ENCODE data around the gene MGAT1.

MGAT1 gene

DNA sequence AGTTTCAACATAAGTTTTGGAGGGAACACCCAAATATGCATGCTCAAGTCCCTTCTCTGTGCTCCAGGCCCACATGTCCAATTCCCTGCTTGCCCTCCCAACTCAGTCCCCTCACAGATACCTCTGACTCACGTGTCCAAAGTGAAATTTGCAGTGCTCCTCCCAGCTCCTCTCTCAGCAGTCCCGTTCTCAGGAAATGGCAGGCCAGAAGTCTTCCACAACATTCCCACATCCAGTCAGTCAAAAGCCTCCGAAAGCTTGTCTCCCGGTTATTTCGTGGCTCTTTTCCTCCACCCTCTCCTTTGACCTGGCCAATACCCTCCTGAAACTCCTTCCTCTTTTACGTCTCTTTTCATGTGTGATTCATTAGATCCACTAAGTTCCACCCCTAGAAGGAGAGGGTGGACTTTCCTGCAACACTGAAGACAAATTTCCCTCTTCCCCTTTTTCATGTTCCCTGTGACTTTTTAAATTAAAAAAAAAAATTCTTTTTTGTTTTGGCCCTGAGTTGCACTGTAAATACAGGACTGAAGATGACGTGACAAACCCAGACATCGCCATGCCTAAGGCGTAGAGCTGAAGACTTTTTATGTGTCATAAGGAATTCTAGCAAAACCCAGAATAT, 12.8 kb upstream of the MGAT1 start:
- no peaks in the 10 kb centered on the region for H3K36me3 ChIP-seq (ENCODE audit: control insufficient read depth in 2 of 2, insufficient read depth in 2 of 2, low read length in 2 of 2)
- H3K4me1 ChIP-seq (ENCODE audit: control insufficient read depth in 2 of 2, insufficient read depth in 2 of 2, low read length in 2 of 2), result peaks cover 13 to 17% of the 10 kb centered on the region in 2 donors
- H3K9me3 ChIP-seq (ENCODE audit: control insufficient read depth in 2 of 2, low read length in 2 of 2), result no peaks in the 10 kb centered on the region
- peak overlapping the region; percentile 55 to 68 for H3K27ac ChIP-seq (ENCODE audit: low read depth in 2 of 2, low read length in 2 of 2)
- H3K27me3 ChIP-seq (ENCODE audit: control insufficient read depth in 2 of 2, insufficient read depth in 2 of 2, low read length in 2 of 2), result no peaks in the 10 kb centered on the region
- peak overlapping the region in 1 of 2 donors; percentile 59 for H3K4me3 ChIP-seq (ENCODE audit: low read length in 2 of 2)
- H3K9ac ChIP-seq (ENCODE audit: low read depth in 1 of 2, low read length in 2 of 2), result peak overlapping the region; percentile 28 to 32

DNA sequence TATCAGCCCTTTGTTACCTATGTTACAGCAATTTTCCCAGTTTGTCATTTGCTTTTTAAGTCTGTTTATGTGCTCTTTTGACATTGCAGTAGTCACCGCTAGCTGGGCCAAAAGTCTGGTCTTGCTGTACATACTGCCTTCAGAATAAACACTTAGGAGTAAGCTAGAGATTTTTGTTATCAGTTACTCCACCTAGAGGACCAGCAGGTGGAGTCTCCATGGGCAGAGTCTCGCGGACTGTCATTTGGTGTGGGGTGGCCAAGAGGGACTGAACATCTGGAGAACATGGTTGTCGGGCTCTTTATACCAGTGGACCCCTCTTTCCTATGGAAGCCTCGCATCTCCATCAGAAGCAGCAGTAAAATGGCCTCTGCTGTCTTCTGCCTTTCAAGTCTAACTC, 10.8 kb upstream of the MGAT1 start:
- Histone ChIP-seq H3K4me1 (ENCODE audit: control insufficient read depth in 2 of 2, insufficient read depth in 2 of 2, low read length in 2 of 2) (peaks cover 19 to 25% of the 10 kb centered on the region in 2 donors), H3K4me3 (ENCODE audit: low read length in 2 of 2) (peak overlapping the region in 1 of 2 donors; percentile 50), H3K36me3 (ENCODE audit: control insufficient read depth in 2 of 2, insufficient read depth in 2 of 2, low read length in 2 of 2) (no peaks in the 10 kb centered on the region), H3K9me3 (ENCODE audit: control insufficient read depth in 2 of 2, low read length in 2 of 2) (no peaks in the 10 kb centered on the region), H3K27ac (ENCODE audit: low read depth in 2 of 2, low read length in 2 of 2) (peak overlapping the region in 1 of 2 donors; percentile 12), H3K9ac (ENCODE audit: low read depth in 1 of 2, low read length in 2 of 2) (no peak overlapping the region), H3K27me3 (ENCODE audit: control insufficient read depth in 2 of 2, insufficient read depth in 2 of 2, low read length in 2 of 2) (no peaks in the 10 kb centered on the region)

DNA sequence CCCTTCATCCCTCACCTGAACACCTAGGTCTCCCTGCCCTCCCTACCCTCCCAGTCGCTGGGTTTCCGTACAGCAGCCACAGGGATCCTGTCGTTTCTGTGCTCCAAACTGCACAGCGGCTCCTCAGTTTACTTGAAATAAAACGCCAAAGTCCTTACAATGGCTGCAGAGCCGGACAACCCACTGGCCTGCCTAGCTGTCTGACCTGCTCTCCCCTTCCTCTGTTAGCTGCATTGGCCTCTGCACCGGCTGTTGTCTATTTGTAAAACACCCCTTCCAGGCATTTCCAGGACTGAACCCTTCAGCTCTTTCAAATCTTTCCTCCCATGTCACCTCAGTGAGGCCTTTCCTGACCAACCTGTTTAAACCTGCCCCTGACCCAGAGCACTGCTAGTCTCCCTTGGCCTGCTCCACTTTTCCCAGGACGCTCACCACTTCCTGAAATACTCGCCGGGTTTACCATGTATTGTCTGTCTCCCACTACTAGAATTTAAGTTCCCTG, 9.1 kb upstream of the MGAT1 start:
- Histone ChIP-seq H3K9me3 (ENCODE audit: control insufficient read depth in 2 of 2, low read length in 2 of 2) (no peaks in the 10 kb centered on the region), H3K9ac (ENCODE audit: low read depth in 1 of 2, low read length in 2 of 2) (peak overlapping the region; percentile 89 to 98), H3K4me3 (ENCODE audit: low read length in 2 of 2) (peak overlapping the region; percentile 33 to 83), H3K36me3 (ENCODE audit: control insufficient read depth in 2 of 2, insufficient read depth in 2 of 2, low read length in 2 of 2) (no peaks in the 10 kb centered on the region), H3K4me1 (ENCODE audit: control insufficient read depth in 2 of 2, insufficient read depth in 2 of 2, low read length in 2 of 2) (peaks cover 33 to 43% of the 10 kb centered on the region in 2 donors), H3K27me3 (ENCODE audit: control insufficient read depth in 2 of 2, insufficient read depth in 2 of 2, low read length in 2 of 2) (no peaks in the 10 kb centered on the region), H3K27ac (ENCODE audit: low read depth in 2 of 2, low read length in 2 of 2) (peak overlapping the region; percentile 99 to 100)

- Histone ChIP-seq H3K4me1 (ENCODE audit: control insufficient read depth in 2 of 2, insufficient read depth in 2 of 2, low read length in 2 of 2) (peaks cover 39 to 49% of the 10 kb centered on the region in 2 donors), H3K9ac (ENCODE audit: low read depth in 1 of 2, low read length in 2 of 2) (peak overlapping the region; percentile 89 to 98), H3K4me3 (ENCODE audit: low read length in 2 of 2) (peak overlapping the region; percentile 83 to 96), H3K27me3 (ENCODE audit: control insufficient read depth in 2 of 2, insufficient read depth in 2 of 2, low read length in 2 of 2) (no peaks in the 10 kb centered on the region), H3K36me3 (ENCODE audit: control insufficient read depth in 2 of 2, insufficient read depth in 2 of 2, low read length in 2 of 2) (no peaks in the 10 kb centered on the region), H3K27ac (ENCODE audit: low read depth in 2 of 2, low read length in 2 of 2) (peak overlapping the region; percentile 99 to 100), H3K9me3 (ENCODE audit: control insufficient read depth in 2 of 2, low read length in 2 of 2) (no peaks in the 10 kb centered on the region)
Measured at GRCh38 chr5:180810959-180811622, 8.5 kb upstream of the MGAT1 start.

DNA sequence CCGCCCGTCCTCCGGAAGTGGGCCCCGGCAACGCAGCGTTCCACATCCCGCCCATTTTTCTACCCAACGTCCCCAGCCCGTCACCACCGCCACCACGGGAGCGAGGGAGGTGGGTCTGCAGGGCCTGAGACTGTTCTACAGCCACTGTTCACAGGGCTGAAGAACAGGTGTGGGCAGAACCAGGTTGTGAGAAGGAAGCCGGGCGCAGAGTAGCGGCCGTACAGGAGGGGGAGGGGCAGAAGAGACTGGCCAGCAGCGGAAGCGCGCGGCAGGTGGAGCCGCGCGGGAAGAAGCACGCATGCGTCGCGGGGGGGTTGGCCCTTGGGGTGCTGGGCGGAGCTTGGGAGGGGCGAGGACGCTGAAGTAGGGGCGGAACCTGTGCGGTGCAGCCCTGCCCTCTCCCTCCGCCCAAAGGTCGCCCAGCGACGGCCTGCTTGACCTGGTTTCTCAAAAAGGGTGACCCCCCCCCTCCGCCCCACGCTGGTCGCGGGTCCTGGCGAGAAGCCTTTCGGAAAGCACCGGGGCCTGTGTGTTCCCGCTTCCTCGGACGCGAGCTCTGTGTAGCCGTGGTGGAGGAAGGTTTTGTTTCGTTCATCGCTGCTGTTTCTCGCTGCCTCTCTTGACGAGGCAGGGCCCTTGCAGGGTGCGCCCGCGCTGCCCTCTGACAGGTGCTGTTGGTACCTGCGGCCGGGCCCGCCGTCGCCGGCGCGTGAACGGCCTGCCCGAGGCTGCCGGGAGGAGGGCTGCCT, 7.8 kb upstream of the MGAT1 start:
- Histone ChIP-seq H3K27ac (ENCODE audit: low read depth in 2 of 2, low read length in 2 of 2) (peak overlapping the region; percentile 99 to 100), H3K4me3 (ENCODE audit: low read length in 2 of 2) (peak overlapping the region; percentile 83 to 96), H3K4me1 (ENCODE audit: control insufficient read depth in 2 of 2, insufficient read depth in 2 of 2, low read length in 2 of 2) (peaks cover 39 to 49% of the 10 kb centered on the region in 2 donors), H3K27me3 (ENCODE audit: control insufficient read depth in 2 of 2, insufficient read depth in 2 of 2, low read length in 2 of 2) (no peaks in the 10 kb centered on the region), H3K36me3 (ENCODE audit: control insufficient read depth in 2 of 2, insufficient read depth in 2 of 2, low read length in 2 of 2) (no peaks in the 10 kb centered on the region), H3K9ac (ENCODE audit: low read depth in 1 of 2, low read length in 2 of 2) (peak overlapping the region; percentile 89 to 98), H3K9me3 (ENCODE audit: control insufficient read depth in 2 of 2, low read length in 2 of 2) (no peaks in the 10 kb centered on the region)

GRCh38 chr5:180809403-180810209, 7.0 kb upstream of the MGAT1 start:
- no peaks in the 10 kb centered on the region for H3K9me3 ChIP-seq (ENCODE audit: control insufficient read depth in 2 of 2, low read length in 2 of 2)
- H3K4me3 ChIP-seq (ENCODE audit: low read length in 2 of 2), result peak overlapping the region; percentile 83 to 96
- H3K27me3 ChIP-seq (ENCODE audit: control insufficient read depth in 2 of 2, insufficient read depth in 2 of 2, low read length in 2 of 2), result no peaks in the 10 kb centered on the region
- peak overlapping the region; percentile 64 to 89 for H3K9ac ChIP-seq (ENCODE audit: low read depth in 1 of 2, low read length in 2 of 2)
- H3K36me3 ChIP-seq (ENCODE audit: control insufficient read depth in 2 of 2, insufficient read depth in 2 of 2, low read length in 2 of 2), result no peaks in the 10 kb centered on the region
- H3K4me1 ChIP-seq (ENCODE audit: control insufficient read depth in 2 of 2, insufficient read depth in 2 of 2, low read length in 2 of 2), result peaks cover 42 to 53% of the 10 kb centered on the region in 2 donors
- peak overlapping the region; percentile 99 to 100 for H3K27ac ChIP-seq (ENCODE audit: low read depth in 2 of 2, low read length in 2 of 2)

GRCh38 chr5:180808461-180809000, 5.9 kb upstream of the MGAT1 start:
- peak overlapping the region; percentile 54 to 100 for H3K27ac ChIP-seq (ENCODE audit: low read depth in 2 of 2, low read length in 2 of 2)
- peak overlapping the region; percentile 64 to 89 for H3K9ac ChIP-seq (ENCODE audit: low read depth in 1 of 2, low read length in 2 of 2)
- no peaks in the 10 kb centered on the region for H3K36me3 ChIP-seq (ENCODE audit: control insufficient read depth in 2 of 2, insufficient read depth in 2 of 2, low read length in 2 of 2)
- no peaks in the 10 kb centered on the region for H3K9me3 ChIP-seq (ENCODE audit: control insufficient read depth in 2 of 2, low read length in 2 of 2)
- peak overlapping the region; percentile 83 to 96 for H3K4me3 ChIP-seq (ENCODE audit: low read length in 2 of 2)
- no peaks in the 10 kb centered on the region for H3K27me3 ChIP-seq (ENCODE audit: control insufficient read depth in 2 of 2, insufficient read depth in 2 of 2, low read length in 2 of 2)
- peaks cover 52 to 60% of the 10 kb centered on the region in 2 donors for H3K4me1 ChIP-seq (ENCODE audit: control insufficient read depth in 2 of 2, insufficient read depth in 2 of 2, low read length in 2 of 2)

GRCh38 chr5:180807654-180808414, 5.2 kb upstream of the MGAT1 start:
- H3K4me3 ChIP-seq (ENCODE audit: low read length in 2 of 2), result peak overlapping the region; percentile 5 to 83
- H3K9ac ChIP-seq (ENCODE audit: low read depth in 1 of 2, low read length in 2 of 2), result peak overlapping the region; percentile 6 to 36
- H3K4me1 ChIP-seq (ENCODE audit: control insufficient read depth in 2 of 2, insufficient read depth in 2 of 2, low read length in 2 of 2), result peaks cover 56 to 59% of the 10 kb centered on the region in 2 donors
- H3K9me3 ChIP-seq (ENCODE audit: control insufficient read depth in 2 of 2, low read length in 2 of 2), result no peaks in the 10 kb centered on the region
- no peaks in the 10 kb centered on the region for H3K36me3 ChIP-seq (ENCODE audit: control insufficient read depth in 2 of 2, insufficient read depth in 2 of 2, low read length in 2 of 2)
- no peaks in the 10 kb centered on the region for H3K27me3 ChIP-seq (ENCODE audit: control insufficient read depth in 2 of 2, insufficient read depth in 2 of 2, low read length in 2 of 2)
- H3K27ac ChIP-seq (ENCODE audit: low read depth in 2 of 2, low read length in 2 of 2), result peak overlapping the region; percentile 54 to 100

DNA sequence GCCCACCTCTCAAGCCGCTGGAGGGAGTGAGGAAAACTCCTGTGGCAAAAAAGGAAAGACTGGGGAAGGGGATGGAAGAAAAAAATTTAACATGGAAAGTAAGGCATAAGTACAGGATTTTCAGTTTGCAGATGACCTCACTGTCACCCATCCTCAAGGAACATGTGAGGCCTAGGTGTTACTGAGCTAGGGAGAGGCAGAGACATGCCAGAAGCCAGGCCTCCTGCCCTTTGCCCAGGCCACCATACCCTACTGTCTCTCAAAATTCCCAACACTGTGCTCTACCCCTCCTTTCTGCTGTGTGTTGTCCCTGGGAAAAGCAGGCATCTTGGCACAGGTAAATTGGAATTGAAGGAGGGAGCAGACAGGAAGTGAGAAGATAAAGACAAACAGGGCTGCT, 4.4 kb upstream of the MGAT1 start:
- Histone ChIP-seq H3K27ac (ENCODE audit: low read depth in 2 of 2, low read length in 2 of 2) (peak overlapping the region; percentile 54 to 100), H3K9me3 (ENCODE audit: control insufficient read depth in 2 of 2, low read length in 2 of 2) (no peaks in the 10 kb centered on the region), H3K4me3 (ENCODE audit: low read length in 2 of 2) (peak overlapping the region; percentile 45 to 83)

More for the DNA sequence above, 4.4 kb upstream of the MGAT1 start:
- Histone ChIP-seq H3K27me3 (ENCODE audit: control insufficient read depth in 2 of 2, insufficient read depth in 2 of 2, low read length in 2 of 2) (no peaks in the 10 kb centered on the region), H3K4me1 (ENCODE audit: control insufficient read depth in 2 of 2, insufficient read depth in 2 of 2, low read length in 2 of 2) (peaks cover 56 to 59% of the 10 kb centered on the region in 2 donors), H3K9ac (ENCODE audit: low read depth in 1 of 2, low read length in 2 of 2) (peak overlapping the region; percentile 6 to 20), H3K36me3 (ENCODE audit: control insufficient read depth in 2 of 2, insufficient read depth in 2 of 2, low read length in 2 of 2) (no peaks in the 10 kb centered on the region)

All from mucosa of rectum (tissue), 2 donors.